H1 (cell line): Measurements from ENCODE around the gene NBAS. TPM values are rescaled to one million over a fixed set of nuclear protein-coding genes. Genes with fewer than 3 reads are reported as not detected.

Source experiments
- CTCF ChIA-PET: fragments of 300-600 bp; sonication (Branson Sonifier 250); formaldehyde crosslinking; loops from one replicate; lab custom pipeline; 2021; ENCODE audit not compliant: partially characterized antibody; lab: Charles Lee
- POLR2A ChIA-PET: fragments of 300-600 bp; sonication (Branson Sonifier 250); formaldehyde crosslinking; loops from one replicate; lab custom pipeline; 2021; ENCODE audit warnings: inconsistent platforms; ENCODE audit not compliant: partially characterized antibody; lab: Charles Lee
- DNase-seq, 2 experiments: peaks; one replicate each; pipeline versions ENCODE4 v3.0.0 to v3.0.0-alpha.2; 2010 to 2022; ENCODE audit warnings: low spot score in 2 of 2, low read depth in 1 of 2, mixed read lengths in 1 of 2
- FAIRE-seq: peaks from 2 replicates; lab custom pipeline; 2011; peaks lifted over from hg19 to GRCh38; lab: Jason Lieb, UNC
- H2AFZ ChIP-seq: 2 replicates; pipeline ENCODE4 v1.8.1; 2012; ENCODE audit warnings: low read length, inconsistent platforms
- H2AK5ac ChIP-seq: 2 replicates; pipeline ENCODE4 v1.6.1; 2013; ENCODE audit warnings: low read depth, low read length
- H2BK120ac ChIP-seq: replicated peaks from 2 replicates; pipeline ENCODE3; 2013; ENCODE audit warnings: low read depth, low read length, inconsistent platforms
- H2BK12ac ChIP-seq: 2 replicates; pipeline ENCODE4 v1.6.1; 2013; ENCODE audit warnings: low read depth, low read length
- H2BK15ac ChIP-seq: 2 replicates; pipeline ENCODE4 v1.6.1; 2013; ENCODE audit warnings: low read length
- H2BK20ac ChIP-seq: 2 replicates; pipeline ENCODE4 v1.6.1; 2013; ENCODE audit warnings: low read length
- H2BK5ac ChIP-seq: 2 replicates; pipeline ENCODE4 v1.6.1; 2013; ENCODE audit warnings: low read depth, low read length
- H3K14ac ChIP-seq: 2 replicates; pipeline ENCODE4 v1.6.1; 2013; ENCODE audit warnings: inconsistent platforms; ENCODE audit not compliant: insufficient read length
- H3K18ac ChIP-seq: 2 replicates; pipeline ENCODE4 v1.6.1; 2013; ENCODE audit warnings: low read length; ENCODE audit errors: extremely low read depth
- H3K23ac ChIP-seq: 2 replicates; pipeline ENCODE4 v1.6.1; 2013; ENCODE audit warnings: inconsistent platforms; ENCODE audit not compliant: insufficient read length
- H3K23me2 ChIP-seq: 2 replicates; pipeline ENCODE4 v1.6.1; 2013; ENCODE audit warnings: low read depth, low read length
- H3K27ac ChIP-seq: 2 replicates; pipeline ENCODE4 v1.6.1; 2011; ENCODE audit warnings: low read depth, low read length, inconsistent platforms
- H3K27me3 ChIP-seq, 4 experiments: replicated peaks in 1 of 4; 1 replicate in 1 of 4; 2 replicates in 3 of 4; pipeline versions ENCODE4 v1.6.1 to v1.8.1; 2011 to 2013; ENCODE audit warnings: low read length in 3 of 4, mild to moderate bottlenecking in 3 of 4, inconsistent platforms in 2 of 4, mixed read lengths in 2 of 4, moderate library complexity in 1 of 4; ENCODE audit not compliant: control insufficient read depth in 3 of 4, insufficient read depth in 3 of 4; ENCODE audit errors: extremely low read depth in 1 of 4
- H3K36me3 ChIP-seq, 4 experiments: 2 replicates each; pipeline versions ENCODE4 v1.6.1 to v1.8.1; 2011 to 2013; ENCODE audit warnings: mild to moderate bottlenecking in 4 of 4, low read length in 3 of 4, moderate library complexity in 2 of 4, control low read depth in 1 of 4, inconsistent platforms in 1 of 4; ENCODE audit not compliant: insufficient read depth in 4 of 4, control insufficient read depth in 2 of 4
- H3K4ac ChIP-seq: replicated peaks from 2 replicates; pipeline ENCODE3; 2013; ENCODE audit warnings: low read length, low read depth, mixed read lengths, inconsistent platforms; ENCODE audit not compliant: insufficient read length
- H3K4me1 ChIP-seq, 4 experiments: replicated peaks in 1 of 4; 1 replicate in 1 of 4; 2 replicates in 3 of 4; pipeline versions ENCODE4 v1.6.1 to v1.8.1; 2011 to 2013; ENCODE audit warnings: low read length in 3 of 4, inconsistent platforms in 2 of 4, mixed read lengths in 1 of 4; ENCODE audit not compliant: insufficient read depth in 4 of 4, control insufficient read depth in 3 of 4
- H3K4me2 ChIP-seq, 2 experiments: 2 replicates each; pipeline versions ENCODE4 v1.6.1 to v1.8.1; 2011 to 2013; ENCODE audit warnings: low read depth in 2 of 2, low read length in 2 of 2, control low read depth in 1 of 2, inconsistent platforms in 1 of 2, mild to moderate bottlenecking in 1 of 2; ENCODE audit not compliant: insufficient read depth in 1 of 2
- H3K4me3 ChIP-seq, 4 experiments: fragments of 200-600, 300-600 bp in 1 of 4; sonication (generic), shearing (Covaris generic), sonication (Bioruptor Twin) in 1 of 4; 2 replicates each; pipeline versions ENCODE4 v1.5.1 to v1.8.1; 2011 to 2016; ENCODE audit warnings: low read length in 4 of 4, low read depth in 3 of 4, control low read depth in 2 of 4, inconsistent platforms in 2 of 4, mild to moderate bottlenecking in 2 of 4, mixed read lengths in 1 of 4, moderate library complexity in 1 of 4; ENCODE audit not compliant: insufficient read depth in 2 of 4; ENCODE audit errors: extremely low read depth in 1 of 4
- H3K56ac ChIP-seq: replicated peaks from 2 replicates; pipeline ENCODE3; 2013; ENCODE audit warnings: low read depth, mild to moderate bottlenecking, mixed read lengths, low read length, inconsistent platforms; ENCODE audit not compliant: insufficient read length
- H3K79me1 ChIP-seq: 2 replicates; pipeline ENCODE4 v1.6.1; 2013; ENCODE audit warnings: low read depth, low read length, control low read depth
- H3K79me2 ChIP-seq, 2 experiments: 2 replicates each; pipeline versions ENCODE4 v1.6.1 to v1.8.1; 2012 to 2013; ENCODE audit warnings: low read length in 2 of 2, mild to moderate bottlenecking in 2 of 2, inconsistent platforms in 1 of 2; ENCODE audit not compliant: insufficient read depth in 2 of 2, control insufficient read depth in 1 of 2
- H3K9ac ChIP-seq, 4 experiments: replicated peaks in 1 of 4; 1 replicate in 1 of 4; 2 replicates in 3 of 4; pipeline versions ENCODE4 v1.6.1 to v1.8.1; 2011 to 2013; ENCODE audit warnings: low read depth in 3 of 4, low read length in 3 of 4, control low read depth in 2 of 4, mild to moderate bottlenecking in 2 of 4, moderate library complexity in 2 of 4, inconsistent platforms in 1 of 4; ENCODE audit errors: extremely low read depth in 1 of 4
- H3K9me3 ChIP-seq, 2 experiments: 2 replicates each; pipeline versions ENCODE4 v1.6.1 to v1.8.1; 2012 to 2013; ENCODE audit warnings: mild to moderate bottlenecking in 2 of 2, moderate library complexity in 2 of 2, control low read depth in 1 of 2, inconsistent platforms in 1 of 2, low read depth in 1 of 2, low read length in 1 of 2, mixed read lengths in 1 of 2; ENCODE audit not compliant: insufficient read depth in 2 of 2
- H4K20me1 ChIP-seq, 2 experiments: replicated peaks in 1 of 2; 2 replicates each; pipeline versions ENCODE3 to v1.8.1; 2011 to 2013; ENCODE audit warnings: inconsistent platforms in 2 of 2, low read length in 2 of 2, mild to moderate bottlenecking in 1 of 2; ENCODE audit not compliant: insufficient read depth in 2 of 2, control insufficient read depth in 1 of 2
- H4K5ac ChIP-seq: 2 replicates; pipeline ENCODE4 v1.6.1; 2013; ENCODE audit warnings: low read length, low read depth, mixed read lengths, inconsistent platforms; ENCODE audit not compliant: insufficient read length
- H4K8ac ChIP-seq: 2 replicates; pipeline ENCODE4 v1.8.0; 2013; ENCODE audit warnings: mild to moderate bottlenecking, moderate library complexity, low read length, inconsistent platforms; ENCODE audit not compliant: insufficient read depth; ENCODE audit errors: extremely low read depth
- H4K91ac ChIP-seq: replicated peaks from 2 replicates; pipeline ENCODE3; 2013; ENCODE audit warnings: low read length, mixed read lengths, inconsistent platforms; ENCODE audit not compliant: insufficient read length
- CEBPB ChIP-seq: IDR thresholded peaks from 2 replicates; pipeline ENCODE4 v1.6.1; 2012; ENCODE audit warnings: low read depth, low read length
- SIN3A ChIP-seq, 2 experiments: IDR thresholded peaks in 1 of 2; conservative IDR thresholded peaks in 1 of 2; 2 replicates each; pipeline ENCODE4 v1.6.1; 2011 to 2012; ENCODE audit warnings: low read length in 2 of 2, improper control_type of control experiment in 1 of 2, low read depth in 1 of 2, mild to moderate bottlenecking in 1 of 2
- TBP ChIP-seq: IDR thresholded peaks from 2 replicates; pipeline ENCODE4 v1.6.1; 2011; ENCODE audit warnings: low read depth, low read length, improper control_type of control experiment
- TCF12 ChIP-seq: IDR thresholded peaks from 2 replicates; pipeline ENCODE4 v1.6.1; 2011; ENCODE audit warnings: low read depth, mild to moderate bottlenecking, low read length
- WGBS, 2 experiments: shearing (Covaris generic) in 1 of 2; methylation state at CpG; one replicate each; pipeline versions ENCODE4 v1.1.6 to v1.1.7; 2013 to 2015; ENCODE audit warnings: low lambda C conversion rate in 2 of 2, mixed read lengths in 2 of 2, inconsistent platforms in 1 of 2, low coverage in 1 of 2, missing lambda C conversion rate in 1 of 2; ENCODE audit not compliant: insufficient replicate concordance in 2 of 2, insufficient coverage in 1 of 2, insufficient read length in 1 of 2; ENCODE audit errors: extremely low coverage in 1 of 2, missing lambda C conversion rate in 1 of 2; 5-methylcytosine and 5-hydroxymethylcytosine counted together
- polyA plus RNA-seq, 7 experiments: library from polyadenylated mRNA; depleted of rRNA in 3 of 7; stranded (reverse) in 5 of 7; unstranded in 2 of 7; fragments of >200 nt in 5 of 7; fragments of 200-250 nt in 2 of 7; gene quantifications; 1 replicate in 5 of 7; 2 replicates in 1 of 7; 4 replicates in 1 of 7; pipeline versions ENCODE4 v1.2.1 to v1.2.3, GENCODE V29; 2011 to 2013; ENCODE audit warnings: missing spikeins in 2 of 7, mixed read lengths in 2 of 7
- total RNA-seq: library from RNA; stranded (reverse); fragmentation: NEBNext Ultra II Directional; extraction: Animal tissue kit (Norgen Biotek cat#: 25700); gene quantifications from 2 replicates; pipeline ENCODE4 v1.2.1, GENCODE V29; 2021

The NBAS gene
- total and polyA plus RNA-seq, 2 of the 8 experiments (the other 6 are each of a cell fraction or from before 2014, with no cell fraction given) = 19.6 to 34.8 TPM

DNA sequence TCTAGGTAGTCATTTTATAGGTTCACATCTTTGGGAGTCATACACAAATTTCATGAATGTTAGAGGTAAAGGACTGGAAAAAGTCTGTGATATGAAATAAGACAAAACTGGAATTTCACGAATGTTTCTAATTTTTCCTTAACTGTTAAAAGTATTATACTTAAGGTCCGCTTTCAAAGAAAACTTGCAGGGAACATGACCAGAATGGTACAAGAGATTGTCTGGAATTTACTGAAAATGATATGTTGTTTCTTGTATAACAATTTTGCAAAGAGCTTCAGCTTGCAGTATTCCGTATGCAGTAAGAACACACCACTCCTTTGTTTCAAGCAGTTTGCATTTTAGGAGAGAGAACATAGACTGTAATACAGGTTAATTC is 32.2 kb upstream of the NBAS start:
- no peak overlapping the region for H3K27ac ChIP-seq
- no peak overlapping the region for H3K18ac ChIP-seq
- no peak overlapping the region for H2BK120ac ChIP-seq
- no peak overlapping the region for H4K91ac ChIP-seq
- no peak overlapping the region for H3K4ac ChIP-seq
- TF ChIP-seq TBP = no peak
- TF ChIP-seq SIN3A (conservative IDR thresholded peaks at IDR 0.05 in 1 of 2, IDR thresholded peaks at IDR 0.05 in 1 of 2; ENCODE audit: low read depth in 1 of 2, low read length in 2 of 2) = no peak
- TF ChIP-seq CEBPB = no peak
- no peak for TF ChIP-seq TCF12
- POLR2A ChIA-PET = interaction anchor here (0.6 to 2.0 kb wide), 2 partner anchors 10 to 1094 kb away, joined by 3 to 8 read pairs; no protein-coding TSS in a partner anchor
- no peaks in the 10 kb centered on the region for H3K27me3 ChIP-seq
- H3K79me2 ChIP-seq = peaks cover 8 to 34% of the 10 kb centered on the region in 2 experiments
- no peak overlapping the region for H2BK12ac ChIP-seq
- peak overlapping the region; percentile 69 to 94; a peak in 3 of 4 replicates for H3K4me2 ChIP-seq
- peaks cover 3% of the 10 kb centered on the region; the same call in 1 of the 2 replicates for H3K23me2 ChIP-seq
- peak overlapping the region in 1 of 4 experiments; percentile 87; a peak in 2 of 8 replicates for H3K4me3 ChIP-seq
- no peaks in the 10 kb centered on the region for H3K9me3 ChIP-seq
- H3K9ac ChIP-seq = no peak overlapping the region
- no peak overlapping the region for H3K14ac ChIP-seq
- no peak overlapping the region for H2BK20ac ChIP-seq
- H3K4me1 ChIP-seq = peaks cover 0 to 3% (median 1%) of the 10 kb centered on the region in 4 experiments; a peak in 3 of 7 replicates
- H3K36me3 ChIP-seq = peaks cover 13 to 34% (median 26%) of the 10 kb centered on the region in 4 experiments
- DNase-seq = no peak
- H3K23ac ChIP-seq = no peak overlapping the region
- peaks cover 0 to 3% of the 10 kb centered on the region in 2 experiments for H4K20me1 ChIP-seq
- no peak overlapping the region for H4K5ac ChIP-seq
- no peak overlapping the region for H3K56ac ChIP-seq
- no peak overlapping the region for H2AFZ ChIP-seq
- H4K8ac ChIP-seq = no peak overlapping the region
- no peak overlapping the region for H2BK15ac ChIP-seq
- no peak overlapping the region for H2BK5ac ChIP-seq
- no peak for FAIRE-seq
- no peaks in the 10 kb centered on the region; the same call in 1 of the 2 replicates for H3K79me1 ChIP-seq
- CTCF ChIA-PET = no interaction called here
- 93% methylated on average over 3 of the region's 3 CpGs; no CpG with 5 or more reads in 1 of the 2 experiments for WGBS, 2 experiments
- no peak overlapping the region for H2AK5ac ChIP-seq
